Measurements from ENCODE around the gene RAX2. TPM values are rescaled to one million over a fixed set of nuclear protein-coding genes. Genes with fewer than 3 reads are reported as not detected.

The RAX2 gene
- total and polyA plus RNA-seq, 2 of the 8 experiments (the other 6 are each of a cell fraction or from before 2014, with no cell fraction given): 0.08 TPM; not detected in 1

- TF ChIP-seq CHD7 (IDR thresholded peaks at IDR 0.05; ENCODE audit: insufficient replicate concordance, low read length): no peak
- no peak for TF ChIP-seq TBP (IDR thresholded peaks at IDR 0.05; ENCODE audit: low read depth, low read length)
- TF ChIP-seq EGR1 (IDR thresholded peaks at IDR 0.05; ENCODE audit: borderline replicate concordance, low read depth, low read length): no peak
- TF ChIP-seq SP4 (IDR thresholded peaks at IDR 0.05; ENCODE audit: low read length): no peak
- no peak for TF ChIP-seq SP2 (IDR thresholded peaks at IDR 0.05; ENCODE audit: low read length)
- TF ChIP-seq KDM5A (IDR thresholded peaks at IDR 0.05; ENCODE audit: low read length): no peak
- TF ChIP-seq CBX5 (IDR thresholded peaks at IDR 0.05; ENCODE audit: low read depth, low read length): no peak
- TF ChIP-seq, protein P1, sequence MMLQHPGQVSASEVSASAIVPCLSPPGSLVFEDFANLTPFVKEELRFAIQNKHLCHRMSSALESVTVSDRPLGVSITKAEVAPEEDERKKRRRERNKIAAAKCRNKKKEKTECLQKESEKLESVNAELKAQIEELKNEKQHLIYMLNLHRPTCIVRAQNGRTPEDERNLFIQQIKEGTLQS (IDR thresholded peaks at IDR 0.05; ENCODE audit: insufficient read depth, low read depth, low read length): no peak
- TF ChIP-seq GTF2F1 (IDR thresholded peaks at IDR 0.05; ENCODE audit: borderline replicate concordance, low read depth, low read length): no peak
- TF ChIP-seq HDAC2 (IDR thresholded peaks at IDR 0.05; ENCODE audit: borderline replicate concordance in 1 of 2, low read depth in 2 of 2, low read length in 2 of 2): no peak
- TF ChIP-seq, protein P2, sequence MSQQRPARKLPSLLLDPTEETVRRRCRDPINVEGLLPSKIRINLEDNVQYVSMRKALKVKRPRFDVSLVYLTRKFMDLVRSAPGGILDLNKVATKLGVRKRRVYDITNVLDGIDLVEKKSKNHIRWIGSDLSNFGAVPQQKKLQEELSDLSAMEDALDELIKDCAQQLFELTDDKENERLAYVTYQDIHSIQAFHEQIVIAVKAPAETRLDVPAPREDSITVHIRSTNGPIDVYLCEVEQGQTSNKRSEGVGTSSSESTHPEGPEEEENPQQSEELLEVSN (IDR thresholded peaks at IDR 0.05): no peak
Observed at GRCh38 chr19:3775374-3775711, 3.3 kb upstream of the RAX2 start (continued).
